Measurements from ENCODE around the gene ATP2A1. TPM values are rescaled to one million over a fixed set of nuclear protein-coding genes. Genes with fewer than 3 reads are reported as not detected.

The ATP2A1 gene
- total and polyA plus RNA-seq, 2 of the 13 experiments (the other 11 are each of a cell fraction or from before 2014, with no cell fraction given), result 3.2 to 12.5 TPM

GRCh38 chr16:28845761-28846079 lies 32.6 kb upstream of the ATP2A1 start (continued):
- 0 out of 2 replicates have a peak, but pooled peaks have one; percentile 21 for TF ChIP-seq NRL (CRISPR knock-in tag; IDR thresholded peaks at IDR 0.05; ENCODE audit: borderline replicate concordance)
- TF ChIP-seq, protein P1, sequence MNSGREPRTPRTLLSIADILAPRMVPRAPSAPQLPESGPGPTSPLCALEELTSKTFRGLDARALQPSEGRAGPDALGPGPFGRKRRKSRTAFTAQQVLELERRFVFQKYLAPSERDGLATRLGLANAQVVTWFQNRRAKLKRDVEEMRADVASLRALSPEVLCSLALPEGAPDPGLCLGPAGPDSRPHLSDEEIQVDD (CRISPR knock-in tag; IDR thresholded peaks at IDR 0.05; ENCODE audit: borderline replicate concordance), result peak; percentile 78; the same call in 1 of the 2 replicates
- TF ChIP-seq ZNF615 (CRISPR knock-in tag; IDR thresholded peaks at IDR 0.05; ENCODE audit: borderline replicate concordance), result peak; percentile 23; the same call in 1 of the 2 replicates
- no peak for TF ChIP-seq MBD4 (IDR thresholded peaks at IDR 0.05; ENCODE audit: borderline replicate concordance, low read length)
- no peak for TF ChIP-seq ZFYVE20 (CRISPR knock-in tag; IDR thresholded peaks at IDR 0.05; ENCODE audit: borderline replicate concordance, low read depth)
- TF ChIP-seq CEBPB (IDR thresholded peaks at IDR 0.05; ENCODE audit: borderline replicate concordance, low read depth, low read length), result no peak
- no peak for TF ChIP-seq ZNF501 (CRISPR knock-in tag; IDR thresholded peaks at IDR 0.05)
- TF ChIP-seq ZNF572 (CRISPR knock-in tag; IDR thresholded peaks at IDR 0.05), result peak; percentile 96; the same call in 1 of the 2 replicates
- TF ChIP-seq ZNF569 (CRISPR knock-in tag; IDR thresholded peaks at IDR 0.05; ENCODE audit: borderline replicate concordance), result no peak
- TF ChIP-seq, protein P2, sequence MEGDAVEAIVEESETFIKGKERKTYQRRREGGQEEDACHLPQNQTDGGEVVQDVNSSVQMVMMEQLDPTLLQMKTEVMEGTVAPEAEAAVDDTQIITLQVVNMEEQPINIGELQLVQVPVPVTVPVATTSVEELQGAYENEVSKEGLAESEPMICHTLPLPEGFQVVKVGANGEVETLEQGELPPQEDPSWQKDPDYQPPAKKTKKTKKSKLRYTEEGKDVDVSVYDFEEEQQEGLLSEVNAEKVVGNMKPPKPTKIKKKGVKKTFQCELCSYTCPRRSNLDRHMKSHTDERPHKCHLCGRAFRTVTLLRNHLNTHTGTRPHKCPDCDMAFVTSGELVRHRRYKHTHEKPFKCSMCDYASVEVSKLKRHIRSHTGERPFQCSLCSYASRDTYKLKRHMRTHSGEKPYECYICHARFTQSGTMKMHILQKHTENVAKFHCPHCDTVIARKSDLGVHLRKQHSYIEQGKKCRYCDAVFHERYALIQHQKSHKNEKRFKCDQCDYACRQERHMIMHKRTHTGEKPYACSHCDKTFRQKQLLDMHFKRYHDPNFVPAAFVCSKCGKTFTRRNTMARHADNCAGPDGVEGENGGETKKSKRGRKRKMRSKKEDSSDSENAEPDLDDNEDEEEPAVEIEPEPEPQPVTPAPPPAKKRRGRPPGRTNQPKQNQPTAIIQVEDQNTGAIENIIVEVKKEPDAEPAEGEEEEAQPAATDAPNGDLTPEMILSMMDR (CRISPR knock-in tag; IDR thresholded peaks at IDR 0.05), result no peak
- TF ChIP-seq TBP (CRISPR knock-in tag; IDR thresholded peaks at IDR 0.05), result no peak
- no peak for TF ChIP-seq ZNF17 (CRISPR knock-in tag; IDR thresholded peaks at IDR 0.05)
- no peak for TF ChIP-seq RFX5 (IDR thresholded peaks at IDR 0.05; ENCODE audit: low read depth, low read length)
- TF ChIP-seq FOXP1 (IDR thresholded peaks at IDR 0.05), result no peak
- TF ChIP-seq FOXP1 (CRISPR knock-in tag; IDR thresholded peaks at IDR 0.05), result no peak
- TF ChIP-seq CHD2 (IDR thresholded peaks at IDR 0.05; ENCODE audit: low read depth, low read length), result no peak
- TF ChIP-seq MNT (IDR thresholded peaks at IDR 0.05), result peak; percentile 66
- no peak for TF ChIP-seq NFIB (CRISPR knock-in tag; IDR thresholded peaks at IDR 0.05; ENCODE audit: borderline replicate concordance)
- no peak for TF ChIP-seq IKZF4 (CRISPR knock-in tag; IDR thresholded peaks at IDR 0.05; ENCODE audit: borderline replicate concordance, low read depth, not compliant biosample characterization)
- no peak for TF ChIP-seq ZNF780A (CRISPR knock-in tag; IDR thresholded peaks at IDR 0.05)
- TF ChIP-seq AKAP8 (CRISPR knock-in tag; IDR thresholded peaks at IDR 0.05), result no peak
- TF ChIP-seq KAT7 (CRISPR knock-in tag; IDR thresholded peaks at IDR 0.05; ENCODE audit: borderline replicate concordance), result no peak
- TF ChIP-seq ZNF546 (CRISPR knock-in tag; conservative IDR thresholded peaks at IDR 0.05), result no peak; the same call in 1 of the 2 replicates
- no peak for TF ChIP-seq MEF2D (CRISPR knock-in tag; IDR thresholded peaks at IDR 0.05)
- TF ChIP-seq NCOR1 (IDR thresholded peaks at IDR 0.05; ENCODE audit: borderline replicate concordance, low read length), result peak; percentile 18; the same call in 1 of the 2 replicates
- peak; percentile 52; the same call in 1 of the 2 replicates for TF ChIP-seq SIN3A (IDR thresholded peaks at IDR 0.05; ENCODE audit: borderline replicate concordance, low read depth, low read length)
- no peak for TF ChIP-seq EP300 (IDR thresholded peaks at IDR 0.05; ENCODE audit: low read depth in 2 of 2, low read length in 2 of 2)
- TF ChIP-seq EP300 (CRISPR knock-in tag; IDR thresholded peaks at IDR 0.05; ENCODE audit: borderline replicate concordance), result peak; percentile 15; the same call in 1 of the 2 replicates
- no peak for TF ChIP-seq SYNCRIP (IDR thresholded peaks at IDR 0.05; ENCODE audit: insufficient read depth, low read depth, low read length)
- TF ChIP-seq ZNF879 (CRISPR knock-in tag; IDR thresholded peaks at IDR 0.05), result 0 out of 2 replicates have a peak, but pooled peaks have one; percentile 10

All from HepG2 (cell line).